Suppressor macrophage treated with lipopolysaccharide for 1 hour (primary cell): ENCODE data around the gene ZNF611.
"Not testable (repeated sequence)": the region's sequence is repeated elsewhere in the genome, so short reads cannot be mapped to it uniquely, and the experiment has no call there.

Experiments used
- DNase-seq, 3 donors: peaks; one replicate each; pipeline ENCODE4 v3.0.0-alpha.2; 2020 to 2022

ZNF611 gene

GRCh38 chr19:52675239-52675638 is 59.6 kb downstream of the ZNF611 start:
- not testable (repeated sequence) for DNase-seq

- DNase-seq = no peak
These were observed 61.8 kb downstream of the ZNF611 start for GRCh38 chr19:52673014-52673413.

GRCh38 chr19:52670046-52670445 is 64.8 kb downstream of the ZNF611 start:
- DNase-seq = no peak

GRCh38 chr19:52669586-52669985 is 65.3 kb downstream of the ZNF611 start:
- DNase-seq = no peak

GRCh38 chr19:52667972-52668371 is 66.9 kb downstream of the ZNF611 start:
- DNase-seq = no peak

GRCh38 chr19:52666506-52666905 is 68.3 kb downstream of the ZNF611 start:
- DNase-seq = no peak

GRCh38 chr19:52665529-52665928 is 69.3 kb downstream of the ZNF611 start:
- DNase-seq = no peak

- DNase-seq = no peak
These were observed 69.8 kb downstream of the ZNF611 start for GRCh38 chr19:52665027-52665426.

- no peak for DNase-seq
These were observed 70.4 kb downstream of the ZNF611 start for GRCh38 chr19:52664461-52664860.

GRCh38 chr19:52662631-52663030 is 72.2 kb downstream of the ZNF611 start:
- DNase-seq = no peak

- DNase-seq = no peak
These were observed 73.9 kb downstream of the ZNF611 start for GRCh38 chr19:52660981-52661380.

GRCh38 chr19:52659013-52659412 is 75.8 kb downstream of the ZNF611 start:
- no peak for DNase-seq

- no peak for DNase-seq
These were observed 76.2 kb downstream of the ZNF611 start for GRCh38 chr19:52658595-52658994.

GRCh38 chr19:52653161-52653560 is 81.7 kb downstream of the ZNF611 start:
- DNase-seq = no peak
